Activated T-cell treated with anti-CD3 and anti-CD28 coated beads, Interleukin-2, amount 50 U/mL, for 48 hours (primary cell): ENCODE data around the gene PPP2R2D.
A peak's percentile ranks its signal among the peaks of the same experiment; 100 is the strongest.

Source experiments
- DNase-seq, 2 experiments: peaks; one replicate each; pipeline ENCODE4 v3.0.0-alpha.2; 2020

The PPP2R2D gene

GRCh38 chr10:131890276-131891195 is 10.3 kb upstream of the PPP2R2D start:
- no peak for DNase-seq

DNA sequence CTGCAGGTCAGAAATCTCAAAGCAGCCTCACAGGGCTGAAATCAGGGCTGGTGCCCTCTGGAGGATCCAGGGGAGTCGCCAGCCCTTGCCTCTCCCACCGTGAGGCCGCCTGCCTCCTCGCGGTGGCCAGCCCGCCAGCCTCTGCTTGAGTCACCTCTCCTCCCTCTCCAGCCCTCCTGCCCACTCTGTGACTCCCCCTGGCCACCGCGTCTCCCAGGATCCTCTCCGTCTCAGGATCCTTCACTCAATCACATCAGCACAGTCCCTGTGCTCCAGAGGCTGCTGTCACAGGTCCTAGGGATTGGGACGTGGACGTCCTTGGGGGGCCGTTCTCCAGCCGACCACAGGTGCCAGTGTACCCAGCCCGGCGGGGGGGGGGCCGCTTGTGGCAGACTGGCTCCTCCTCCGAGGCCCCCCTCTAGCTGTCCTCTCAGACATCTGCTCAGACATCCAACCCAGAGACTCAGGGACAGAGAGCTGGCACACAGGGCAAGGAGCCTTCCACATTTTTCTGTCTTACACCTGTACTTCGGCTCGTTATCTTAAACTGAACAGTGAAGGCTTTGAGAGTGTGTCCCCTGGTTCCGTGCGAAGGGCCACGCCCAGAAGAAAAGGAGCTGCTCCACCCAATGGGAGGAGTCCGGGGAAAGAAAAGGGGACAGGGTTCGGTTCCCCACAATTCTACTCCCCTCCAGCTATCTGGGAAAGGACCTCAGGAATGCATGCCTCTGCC is 9.4 kb upstream of the PPP2R2D start:
- no peak for DNase-seq

GRCh38 chr10:131891929-131892805 is 8.6 kb upstream of the PPP2R2D start:
- no peak for DNase-seq

DNA sequence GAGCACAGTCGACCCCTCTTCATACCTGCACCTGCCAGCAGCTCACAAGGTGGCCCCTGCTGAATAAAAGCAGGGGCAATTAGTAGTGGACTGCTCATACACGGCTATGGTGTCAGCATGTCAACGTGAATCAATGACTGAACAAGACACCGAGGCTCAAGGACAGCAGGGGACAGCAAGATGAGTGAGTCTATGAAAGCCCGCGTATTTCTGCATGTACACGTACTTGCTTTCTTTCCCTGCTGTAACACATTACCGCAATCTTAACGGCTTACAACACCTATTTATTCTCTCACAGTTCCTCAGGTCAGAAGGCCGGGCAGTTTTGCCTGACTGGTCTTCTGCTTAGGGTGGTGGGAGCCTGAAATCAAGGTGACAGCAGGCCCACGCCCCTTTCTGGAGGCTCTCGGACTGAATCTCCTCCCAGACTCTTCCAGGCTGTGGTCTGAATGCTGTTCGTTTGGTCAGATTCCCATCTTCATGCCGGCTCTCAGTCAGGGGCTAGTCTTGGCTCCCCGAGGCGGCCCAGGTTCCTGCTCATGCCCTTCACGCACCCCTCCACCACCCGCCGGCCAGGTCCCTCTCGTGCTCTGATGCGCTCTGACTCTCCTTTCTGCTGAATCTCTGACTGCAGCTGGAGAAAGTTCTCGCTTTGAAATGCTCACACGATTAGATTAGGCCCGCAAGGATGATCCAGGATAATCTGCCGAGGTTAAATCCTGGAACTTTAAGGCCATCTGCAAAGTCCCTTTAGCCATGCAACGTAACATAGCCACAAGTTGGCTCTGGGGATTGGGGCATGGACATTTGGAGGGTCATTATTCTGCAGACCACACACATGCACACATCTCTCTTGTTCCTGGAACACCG is 7.8 kb upstream of the PPP2R2D start:
- DNase-seq = no peak

DNA sequence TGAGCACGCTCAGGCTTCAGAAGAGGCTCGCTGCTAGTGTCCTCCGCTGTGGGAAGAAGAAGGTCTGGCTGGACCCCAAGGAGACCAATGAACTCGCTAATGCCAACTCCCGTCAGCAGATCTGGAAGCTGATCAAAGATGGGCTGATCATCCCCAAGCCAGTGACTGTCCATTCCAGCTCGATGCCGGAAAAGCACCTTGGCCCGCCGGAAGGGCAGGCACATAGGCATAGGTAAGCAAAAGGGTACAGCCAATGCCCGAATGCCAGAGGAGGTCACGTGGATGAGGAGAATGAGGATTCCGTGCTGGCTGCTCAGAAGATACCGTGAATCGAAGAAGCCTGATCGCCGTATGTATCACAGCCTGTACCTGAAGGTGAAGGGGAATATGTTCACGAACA is 5.7 kb upstream of the PPP2R2D start:
- DNase-seq = no peak

- no peak for DNase-seq
Measured at GRCh38 chr10:131896403-131896802, 4.4 kb upstream of the PPP2R2D start.

GRCh38 chr10:131897297-131897899 is 3.4 kb upstream of the PPP2R2D start:
- no peak for DNase-seq

GRCh38 chr10:131898061-131898460 is 2.7 kb upstream of the PPP2R2D start:
- no peak for DNase-seq

DNA sequence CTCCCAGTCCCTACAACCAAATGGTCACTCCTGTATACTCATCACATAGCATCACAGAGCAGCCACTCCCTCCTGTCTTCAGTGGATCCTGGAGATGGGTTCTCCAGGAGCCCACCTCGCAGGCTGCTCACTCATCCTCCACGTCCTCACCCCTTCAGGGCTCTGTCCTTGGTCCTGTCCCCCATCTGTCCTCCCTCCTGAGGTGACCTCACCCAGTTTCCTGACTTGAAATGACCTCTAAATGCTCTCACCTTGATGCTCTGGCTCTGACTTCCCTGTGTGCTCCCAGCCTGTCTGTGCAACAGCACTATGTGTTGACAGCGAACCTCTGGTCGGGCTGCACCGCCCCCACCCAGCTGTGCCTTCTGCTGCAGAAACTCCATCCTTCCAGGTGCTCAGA is 2.1 kb upstream of the PPP2R2D start:
- DNase-seq = no peak

GRCh38 chr10:131899116-131899690 is 1.6 kb upstream of the PPP2R2D start:
- no peak for DNase-seq

DNA sequence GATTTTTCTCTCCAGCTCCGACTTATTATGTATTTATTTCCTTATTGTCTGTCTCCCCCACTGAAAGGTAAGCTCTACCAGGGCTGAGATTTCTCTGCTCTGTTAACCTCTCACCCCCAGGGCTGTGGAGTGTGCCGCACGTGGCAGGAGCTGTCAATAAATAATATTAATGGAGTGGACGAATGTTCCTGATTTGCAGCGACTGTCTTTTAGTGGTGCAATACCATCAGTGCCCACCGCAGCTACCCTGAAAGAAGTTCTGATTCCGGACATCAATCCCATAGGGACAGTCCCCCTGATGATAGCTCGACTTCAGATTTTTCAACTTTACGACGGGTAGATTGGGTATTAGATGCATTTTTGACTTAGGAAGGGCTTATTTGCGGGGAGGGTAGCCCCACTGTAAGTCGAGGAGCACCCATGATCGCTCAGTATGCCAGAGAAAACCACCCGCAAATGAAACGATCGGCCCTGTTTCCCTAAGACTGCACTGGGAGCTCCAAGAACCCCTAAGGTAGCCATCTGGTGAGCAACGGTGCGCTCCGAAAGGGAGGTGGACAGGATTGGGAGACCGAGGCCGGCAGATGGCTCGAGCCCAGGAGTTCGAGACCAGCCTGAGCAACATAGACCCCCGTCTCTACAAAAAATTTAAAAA is 986 bp upstream of the PPP2R2D start:
- DNase-seq = no peak

- DNase-seq = peak; percentile 59 to 69
Measured at GRCh38 chr10:131901181-131901829, 497 bp downstream of the PPP2R2D start.

DNA sequence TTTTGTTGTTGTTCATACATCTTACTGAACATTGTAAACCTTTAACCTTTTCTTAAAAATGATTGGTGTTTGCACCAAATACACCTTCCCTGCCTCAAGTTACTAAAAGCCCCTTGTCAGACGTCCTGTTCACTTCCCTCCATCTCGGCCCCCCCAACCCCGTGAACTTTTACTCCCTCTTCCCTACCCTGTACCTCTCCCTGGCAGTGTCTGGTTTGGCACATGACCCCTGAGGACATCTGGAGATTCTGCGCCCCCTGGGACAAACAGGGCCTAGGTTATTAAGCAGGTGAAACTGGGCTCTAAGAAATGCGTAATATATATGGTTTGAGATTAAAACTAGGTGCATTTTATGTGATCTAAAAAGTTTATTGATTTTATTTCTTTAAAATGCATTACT is 1.4 kb downstream of the PPP2R2D start:
- peak in 1 of 2 experiments; percentile 19 for DNase-seq

DNA sequence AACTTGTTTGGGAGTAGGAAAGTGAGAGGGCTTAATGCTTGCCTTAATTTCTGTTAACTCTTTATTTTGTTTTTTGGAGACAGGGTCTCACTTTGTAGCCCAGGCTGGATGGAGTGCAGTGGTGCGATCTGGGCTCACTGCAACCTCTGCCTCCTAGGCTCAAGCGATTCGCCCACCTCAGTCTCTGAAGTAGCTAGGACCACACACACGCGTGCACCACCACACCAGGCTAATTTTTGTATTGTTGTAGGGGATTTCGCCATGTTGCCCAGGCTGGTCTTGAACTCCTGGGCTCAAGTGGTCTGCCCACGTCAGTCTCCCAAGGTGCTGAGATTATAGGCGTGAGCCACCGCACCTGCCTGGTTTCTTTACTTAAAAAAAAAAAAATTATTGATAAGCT is 1.9 kb downstream of the PPP2R2D start:
- no peak for DNase-seq

DNA sequence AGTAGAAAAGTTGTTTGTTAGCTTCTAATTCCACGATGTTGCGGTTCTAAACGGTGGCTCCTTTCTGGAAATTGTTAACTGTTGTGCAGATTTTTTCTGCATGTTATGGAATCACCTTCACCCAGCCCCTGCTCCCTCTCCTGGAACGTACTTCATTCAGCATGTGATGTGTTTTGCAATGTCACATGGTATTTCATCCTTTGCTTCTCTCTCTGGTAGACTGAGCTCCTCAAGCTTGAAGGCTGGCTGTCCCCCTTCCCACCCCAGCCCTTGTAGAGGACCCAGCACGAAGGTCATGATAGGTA is 4.4 kb downstream of the PPP2R2D start:
- DNase-seq = no peak

GRCh38 chr10:131905603-131906268 is 4.9 kb downstream of the PPP2R2D start:
- DNase-seq = no peak

GRCh38 chr10:131906269-131906639 is 5.4 kb downstream of the PPP2R2D start:
- DNase-seq = no peak

DNA sequence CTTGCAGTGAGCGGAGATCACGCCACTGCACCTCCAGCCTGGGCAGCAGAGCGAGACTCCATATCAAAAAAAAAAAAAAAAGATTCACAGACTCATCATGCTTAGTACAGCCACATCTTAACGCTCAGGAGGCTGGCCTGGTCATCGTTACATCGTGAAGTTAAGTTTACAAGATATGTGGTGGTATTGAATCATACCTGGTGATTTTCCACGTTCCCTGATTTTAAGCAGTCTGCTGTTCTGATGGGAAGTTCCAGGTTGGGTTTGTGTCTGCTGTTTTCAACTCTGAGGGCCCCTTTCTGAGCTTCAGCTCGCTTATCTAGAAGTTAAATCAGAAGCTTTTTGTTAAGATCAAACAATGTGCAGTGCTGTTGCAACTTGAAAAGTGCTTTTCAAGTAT is 6.9 kb downstream of the PPP2R2D start:
- DNase-seq = no peak

- no peak for DNase-seq
Measured at GRCh38 chr10:131908151-131908550, 7.3 kb downstream of the PPP2R2D start.
